Measurements from ENCODE around the gene CCDC7.
A peak's percentile ranks its signal among the peaks of the same experiment; 100 is the strongest.
"Not testable (repeated sequence)": the region's sequence is repeated elsewhere in the genome, so short reads cannot be mapped to it uniquely, and the experiment has no call there.

Gene CCDC7

DNA sequence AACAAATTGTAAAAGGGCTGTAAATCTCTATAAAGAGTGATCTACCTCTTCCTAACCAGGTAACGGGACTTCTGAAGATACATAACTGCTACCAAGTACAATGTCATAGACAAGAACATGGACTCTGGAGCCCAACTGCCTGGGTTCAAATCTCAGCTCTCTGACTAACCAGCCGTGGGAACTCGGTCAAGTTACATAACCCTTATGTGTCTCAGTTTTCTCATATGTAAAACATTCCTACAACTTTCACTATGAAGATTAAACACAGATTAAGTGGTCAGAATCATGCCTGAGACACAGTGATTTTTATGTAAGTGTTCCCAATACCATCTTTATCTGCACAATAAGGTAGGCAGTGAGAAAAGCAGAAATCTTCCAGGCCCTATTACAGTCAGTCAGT lies 459.5 kb downstream of the CCDC7 start:
- Histone ChIP-seq H3K36me3 (replicated peaks; ENCODE audit: insufficient read depth, low read length) (no peaks in the 10 kb centered on the region), H2AFZ (ENCODE audit: low read length) (no peak overlapping the region), H3K4me1 (ENCODE audit: low read length) (no peaks in the 10 kb centered on the region), H3K4me3 (ENCODE audit: low read length) (no peak overlapping the region), H3K79me2 (ENCODE audit: low read length) (no peaks in the 10 kb centered on the region), H3F3A (ENCODE audit: insufficient read depth, low read length) (no peaks in the 10 kb centered on the region), H4K20me1 (ENCODE audit: insufficient read depth, low read length) (no peaks in the 10 kb centered on the region), H3K4me2 (ENCODE audit: low read depth, low read length) (no peak overlapping the region), H3K9me2 (replicated peaks; ENCODE audit: insufficient read depth, low read length) (no peaks in the 10 kb centered on the region), H3K9ac (ENCODE audit: low read length) (no peak overlapping the region), H3K27me3 (replicated peaks; ENCODE audit: insufficient read depth, low read length) (no peaks in the 10 kb centered on the region), H3K27ac (ENCODE audit: low read length) (no peak overlapping the region), H3K9me3 (replicated peaks; ENCODE audit: insufficient read depth, low read length) (no peaks in the 10 kb centered on the region)
- DNase-seq, result no peak
- TF ChIP-seq EZH2phosphoT487 (IDR thresholded peaks at IDR 0.05; ENCODE audit: low read length) (no peak), EZH2 (optimal IDR thresholded peaks at IDR 0.05; ENCODE audit: low read depth, low read length) (no peak)
- TF ChIP-seq, protein P1, sequence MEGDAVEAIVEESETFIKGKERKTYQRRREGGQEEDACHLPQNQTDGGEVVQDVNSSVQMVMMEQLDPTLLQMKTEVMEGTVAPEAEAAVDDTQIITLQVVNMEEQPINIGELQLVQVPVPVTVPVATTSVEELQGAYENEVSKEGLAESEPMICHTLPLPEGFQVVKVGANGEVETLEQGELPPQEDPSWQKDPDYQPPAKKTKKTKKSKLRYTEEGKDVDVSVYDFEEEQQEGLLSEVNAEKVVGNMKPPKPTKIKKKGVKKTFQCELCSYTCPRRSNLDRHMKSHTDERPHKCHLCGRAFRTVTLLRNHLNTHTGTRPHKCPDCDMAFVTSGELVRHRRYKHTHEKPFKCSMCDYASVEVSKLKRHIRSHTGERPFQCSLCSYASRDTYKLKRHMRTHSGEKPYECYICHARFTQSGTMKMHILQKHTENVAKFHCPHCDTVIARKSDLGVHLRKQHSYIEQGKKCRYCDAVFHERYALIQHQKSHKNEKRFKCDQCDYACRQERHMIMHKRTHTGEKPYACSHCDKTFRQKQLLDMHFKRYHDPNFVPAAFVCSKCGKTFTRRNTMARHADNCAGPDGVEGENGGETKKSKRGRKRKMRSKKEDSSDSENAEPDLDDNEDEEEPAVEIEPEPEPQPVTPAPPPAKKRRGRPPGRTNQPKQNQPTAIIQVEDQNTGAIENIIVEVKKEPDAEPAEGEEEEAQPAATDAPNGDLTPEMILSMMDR (IDR thresholded peaks at IDR 0.05; ENCODE audit: low read length), result no peak

DNA sequence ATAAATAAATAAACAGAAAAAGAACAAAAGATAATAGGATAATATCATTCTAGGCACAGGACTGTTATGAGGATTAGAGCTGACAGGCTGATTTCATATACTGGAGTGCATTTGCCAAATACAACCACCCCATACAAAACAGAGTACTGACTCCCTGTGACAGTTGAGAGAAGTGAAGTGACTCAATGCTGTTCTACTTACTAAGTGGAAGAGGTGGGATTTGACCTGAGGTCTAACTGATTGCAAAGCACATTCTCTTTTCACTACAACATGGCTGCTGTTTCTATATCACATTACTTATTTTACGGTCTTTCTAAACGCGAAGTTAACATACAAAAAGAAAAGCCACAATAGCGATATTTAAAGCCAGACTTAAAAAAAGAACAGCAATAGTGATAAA lies 460.7 kb downstream of the CCDC7 start:
- H3K27ac ChIP-seq (ENCODE audit: low read length), result no peak overlapping the region
- 0 out of 2 replicates have a peak overlapping the region, but pooled peaks have one; percentile 9 for H3K4me3 ChIP-seq (ENCODE audit: low read length)
- TF ChIP-seq, protein P1 (IDR thresholded peaks at IDR 0.05; ENCODE audit: low read length), result no peak
- TF ChIP-seq EZH2 (optimal IDR thresholded peaks at IDR 0.05; ENCODE audit: low read depth, low read length) (no peak), EZH2phosphoT487 (IDR thresholded peaks at IDR 0.05; ENCODE audit: low read length) (no peak)
- peak overlapping the region; percentile 23; the same call in 1 of the 2 replicates for H3K4me2 ChIP-seq (ENCODE audit: low read depth, low read length)
- H3K27me3 ChIP-seq (replicated peaks; ENCODE audit: insufficient read depth, low read length), result no peaks in the 10 kb centered on the region
- H2AFZ ChIP-seq (ENCODE audit: low read length), result no peak overlapping the region
- no peaks in the 10 kb centered on the region for H4K20me1 ChIP-seq (ENCODE audit: insufficient read depth, low read length)
- no peak for DNase-seq
- no peaks in the 10 kb centered on the region for H3K9me2 ChIP-seq (replicated peaks; ENCODE audit: insufficient read depth, low read length)
- no peaks in the 10 kb centered on the region for H3F3A ChIP-seq (ENCODE audit: insufficient read depth, low read length)
- no peaks in the 10 kb centered on the region for H3K36me3 ChIP-seq (replicated peaks; ENCODE audit: insufficient read depth, low read length)
- H3K79me2 ChIP-seq (ENCODE audit: low read length), result no peaks in the 10 kb centered on the region
- H3K9ac ChIP-seq (ENCODE audit: low read length), result no peak overlapping the region; the same call in 1 of the 2 replicates
- no peaks in the 10 kb centered on the region for H3K9me3 ChIP-seq (replicated peaks; ENCODE audit: insufficient read depth, low read length)
- no peaks in the 10 kb centered on the region for H3K4me1 ChIP-seq (ENCODE audit: low read length)

DNA sequence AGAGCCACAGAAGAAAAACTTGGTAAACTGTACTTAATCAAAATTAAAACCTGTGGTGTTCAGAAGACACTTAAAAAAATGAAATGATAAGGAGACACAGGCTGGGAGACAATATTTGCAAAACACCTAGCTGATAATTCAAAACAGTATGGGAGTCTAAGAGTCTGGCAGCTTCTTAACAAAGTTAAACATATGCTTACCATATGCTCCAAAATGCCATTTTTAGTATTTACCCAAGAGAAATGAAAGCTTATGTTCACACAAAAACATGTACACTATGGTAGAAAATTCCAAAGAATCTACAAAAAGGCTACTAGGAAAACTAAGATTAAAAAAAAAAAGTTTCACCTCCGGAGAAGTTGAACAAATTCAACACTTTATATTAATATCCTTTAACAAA lies 463.5 kb downstream of the CCDC7 start:
- no peaks in the 10 kb centered on the region for H3K9me3 ChIP-seq (replicated peaks; ENCODE audit: insufficient read depth, low read length)
- no peaks in the 10 kb centered on the region for H3F3A ChIP-seq (ENCODE audit: insufficient read depth, low read length)
- no peaks in the 10 kb centered on the region for H3K9me2 ChIP-seq (replicated peaks; ENCODE audit: insufficient read depth, low read length)
- no peak overlapping the region for H3K4me2 ChIP-seq (ENCODE audit: low read depth, low read length)
- H3K79me2 ChIP-seq (ENCODE audit: low read length), result no peaks in the 10 kb centered on the region
- no peak for DNase-seq
- H3K9ac ChIP-seq (ENCODE audit: low read length), result no peak overlapping the region
- no peaks in the 10 kb centered on the region for H3K4me1 ChIP-seq (ENCODE audit: low read length)
- H2AFZ ChIP-seq (ENCODE audit: low read length), result no peak overlapping the region
- TF ChIP-seq, protein P1 (IDR thresholded peaks at IDR 0.05; ENCODE audit: low read length), result no peak
- no peak for TF ChIP-seq EZH2phosphoT487 (IDR thresholded peaks at IDR 0.05; ENCODE audit: low read length)
- no peak for TF ChIP-seq EZH2 (optimal IDR thresholded peaks at IDR 0.05; ENCODE audit: low read depth, low read length)
- no peaks in the 10 kb centered on the region for H3K27me3 ChIP-seq (replicated peaks; ENCODE audit: insufficient read depth, low read length)
- no peaks in the 10 kb centered on the region for H4K20me1 ChIP-seq (ENCODE audit: insufficient read depth, low read length)
- no peak overlapping the region for H3K27ac ChIP-seq (ENCODE audit: low read length)
- no peak overlapping the region for H3K4me3 ChIP-seq (ENCODE audit: low read length)
- H3K36me3 ChIP-seq (replicated peaks; ENCODE audit: insufficient read depth, low read length), result no peaks in the 10 kb centered on the region

DNA sequence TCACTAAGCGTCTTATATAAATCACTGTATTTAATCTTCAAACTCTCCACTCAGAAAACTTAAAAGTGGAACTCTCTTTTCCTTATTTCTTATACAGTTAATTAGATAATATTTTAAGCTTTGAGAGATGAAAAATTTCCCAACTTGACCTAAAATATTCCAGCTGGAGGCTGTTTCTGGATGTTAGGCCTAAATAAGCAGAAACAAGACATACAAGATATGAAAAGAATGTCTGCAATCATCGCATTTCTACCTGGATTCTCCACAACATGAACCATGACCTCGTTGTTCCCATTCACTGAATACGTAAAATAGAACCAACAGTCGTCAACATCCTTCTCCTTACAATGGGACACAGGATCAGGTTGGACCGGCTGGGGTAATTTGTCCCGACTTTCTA lies 464.0 kb downstream of the CCDC7 start:
- not testable (repeated sequence) for H4K20me1 ChIP-seq (ENCODE audit: insufficient read depth, low read length); H3K9me2 ChIP-seq (replicated peaks; ENCODE audit: insufficient read depth, low read length); H3K9ac ChIP-seq (ENCODE audit: low read length); H3K9me3 ChIP-seq (replicated peaks; ENCODE audit: insufficient read depth, low read length); H3K27ac ChIP-seq (ENCODE audit: low read length); H2AFZ ChIP-seq (ENCODE audit: low read length); H3K4me1 ChIP-seq (ENCODE audit: low read length); H3F3A ChIP-seq (ENCODE audit: insufficient read depth, low read length); H3K27me3 ChIP-seq (replicated peaks; ENCODE audit: insufficient read depth, low read length); H3K36me3 ChIP-seq (replicated peaks; ENCODE audit: insufficient read depth, low read length); H3K79me2 ChIP-seq (ENCODE audit: low read length); H3K4me2 ChIP-seq (ENCODE audit: low read depth, low read length); H3K4me3 ChIP-seq (ENCODE audit: low read length); DNase-seq

All from MM.1S (cell line).